GM21515 (cell line): ENCODE measurements around the gene FAM180A.
"Not testable (repeated sequence)": the region's sequence is repeated elsewhere in the genome, so short reads cannot be mapped to it uniquely, and the experiment has no call there.

Experiments used
- ATAC-seq: cut with Tn5 transposase; IDR thresholded peaks from one replicate; pipeline ENCODE4 v1.9.1; 2021; ENCODE audit not compliant: unreplicated experiment

The FAM180A gene

DNA sequence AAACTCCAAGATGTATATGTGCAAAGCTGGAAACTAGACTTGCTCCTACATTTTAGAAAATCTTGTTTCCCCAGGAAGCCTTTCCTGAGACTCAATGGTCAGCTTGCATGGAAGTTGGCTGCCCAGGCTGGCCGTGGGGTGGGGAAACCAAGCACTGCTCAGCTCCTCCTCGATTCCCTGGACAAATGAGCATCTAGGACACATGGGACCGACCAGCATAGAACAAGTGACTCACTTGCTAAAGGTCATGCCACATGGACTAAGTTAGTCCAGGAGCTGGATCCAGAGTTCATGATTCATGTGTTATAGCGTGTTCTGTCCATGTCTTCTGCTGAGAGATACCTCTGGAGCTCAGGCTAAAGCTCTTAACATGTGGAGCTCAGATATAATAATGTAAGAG lies 6.2 kb downstream of the FAM180A start:
- no peak for ATAC-seq

DNA sequence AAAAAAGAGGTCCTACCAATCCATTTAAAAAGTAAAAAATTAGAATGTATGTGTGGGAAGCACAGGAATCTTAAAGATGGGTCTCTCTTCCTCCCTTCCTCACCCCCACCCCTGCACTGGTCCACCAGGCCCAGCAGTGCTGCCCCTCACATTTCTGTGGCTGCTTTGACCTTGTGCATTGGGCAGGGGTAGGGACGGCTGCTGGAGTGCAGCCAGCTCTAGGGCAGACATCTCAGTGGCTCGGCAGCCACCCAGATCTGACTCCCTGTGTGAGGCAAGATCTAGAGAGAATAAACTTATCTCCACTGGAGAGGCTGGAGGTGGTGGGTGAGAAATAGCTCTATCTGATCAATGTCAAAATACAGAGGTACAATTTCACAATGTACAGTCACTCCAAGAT lies 6.7 kb downstream of the FAM180A start:
- ATAC-seq, result no peak

DNA sequence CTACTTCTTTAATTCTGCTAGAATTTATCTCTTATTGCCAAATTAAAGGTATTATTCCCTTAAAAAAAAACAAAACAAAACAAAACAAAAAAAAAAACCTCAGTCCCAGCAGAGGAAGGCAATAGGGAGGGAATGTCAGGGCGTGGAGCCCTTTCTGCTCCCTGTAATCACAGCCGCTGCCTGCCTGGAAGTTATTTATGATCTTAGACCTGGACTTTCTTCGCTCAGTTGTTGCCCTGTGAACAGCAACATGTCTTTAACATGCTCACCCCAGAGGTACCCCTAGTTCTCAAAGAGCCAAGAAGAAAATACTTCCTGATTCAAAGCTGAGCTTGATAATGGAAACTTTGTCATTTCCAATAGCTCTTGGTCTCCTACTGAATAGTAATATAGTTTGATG lies 7.7 kb downstream of the FAM180A start:
- no peak for ATAC-seq

DNA sequence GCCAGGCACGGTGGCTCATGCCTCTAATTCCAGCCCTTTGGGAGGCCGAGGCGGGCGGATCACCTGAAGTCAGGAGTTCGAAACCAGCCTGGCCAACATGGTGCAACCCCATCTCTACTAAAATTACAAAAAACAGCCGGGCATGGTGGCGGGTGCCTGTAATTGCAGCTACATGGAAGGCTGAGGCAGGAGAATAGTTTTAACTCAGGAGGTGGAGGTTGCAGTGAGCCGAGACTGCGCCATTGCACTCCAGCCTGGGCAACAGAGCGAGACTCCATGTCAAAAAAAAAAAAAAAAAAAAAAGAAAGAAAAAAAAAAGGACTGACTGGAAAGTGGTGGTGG lies 11.3 kb downstream of the FAM180A start:
- ATAC-seq, result not testable (repeated sequence)

DNA sequence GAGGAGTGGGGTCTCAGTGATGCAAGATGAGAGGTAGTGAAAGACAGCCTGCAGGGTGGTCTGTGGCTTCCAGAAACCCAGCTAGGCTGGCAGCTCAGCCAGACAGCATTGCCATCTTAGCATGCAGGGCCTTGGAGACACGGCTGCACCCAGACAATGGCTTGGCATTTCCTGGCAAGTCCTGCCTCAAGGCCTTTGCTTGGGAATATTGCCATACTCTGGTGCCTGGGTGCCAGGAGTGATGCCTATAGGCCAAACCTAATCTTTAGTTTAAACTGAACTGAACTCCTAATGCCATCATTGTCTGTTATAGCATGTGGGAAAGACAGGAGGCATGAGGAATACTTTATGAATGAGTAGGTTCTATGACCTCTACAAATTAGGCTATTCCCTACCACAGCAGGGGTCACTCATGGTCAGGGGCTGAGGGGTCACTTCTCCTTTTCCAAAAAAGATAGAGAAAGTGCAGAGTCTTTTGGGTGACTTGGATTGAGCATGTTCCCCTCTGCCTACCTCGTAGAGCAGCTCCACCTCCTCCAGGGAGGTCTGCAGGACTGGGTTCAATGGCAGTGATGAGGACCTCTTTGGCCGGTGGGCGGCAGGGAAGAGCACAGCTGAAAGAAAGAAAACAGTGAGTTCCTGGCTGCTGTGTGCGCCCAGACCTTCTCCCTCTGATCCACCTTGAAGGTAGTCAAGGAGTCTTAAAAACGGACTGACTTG lies 11.9 kb downstream of the FAM180A start:
- ATAC-seq, result no peak

DNA sequence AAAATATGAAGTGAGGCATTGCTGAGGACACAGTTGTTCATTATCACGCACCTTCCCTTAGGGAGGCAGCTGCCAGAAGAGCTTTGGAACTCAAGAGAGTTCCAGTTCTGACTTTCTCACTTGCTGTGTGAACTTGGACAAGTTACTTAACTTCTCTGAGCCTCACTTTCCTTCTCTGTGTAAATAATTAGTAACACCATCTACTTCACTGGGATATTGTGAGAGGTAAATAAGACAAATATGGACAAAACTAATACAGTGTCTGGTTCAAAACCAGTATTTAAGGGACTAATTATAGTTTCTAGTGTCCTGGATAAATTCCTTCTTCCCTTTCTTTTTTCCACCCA lies 14.3 kb downstream of the FAM180A start:
- ATAC-seq, result no peak

DNA sequence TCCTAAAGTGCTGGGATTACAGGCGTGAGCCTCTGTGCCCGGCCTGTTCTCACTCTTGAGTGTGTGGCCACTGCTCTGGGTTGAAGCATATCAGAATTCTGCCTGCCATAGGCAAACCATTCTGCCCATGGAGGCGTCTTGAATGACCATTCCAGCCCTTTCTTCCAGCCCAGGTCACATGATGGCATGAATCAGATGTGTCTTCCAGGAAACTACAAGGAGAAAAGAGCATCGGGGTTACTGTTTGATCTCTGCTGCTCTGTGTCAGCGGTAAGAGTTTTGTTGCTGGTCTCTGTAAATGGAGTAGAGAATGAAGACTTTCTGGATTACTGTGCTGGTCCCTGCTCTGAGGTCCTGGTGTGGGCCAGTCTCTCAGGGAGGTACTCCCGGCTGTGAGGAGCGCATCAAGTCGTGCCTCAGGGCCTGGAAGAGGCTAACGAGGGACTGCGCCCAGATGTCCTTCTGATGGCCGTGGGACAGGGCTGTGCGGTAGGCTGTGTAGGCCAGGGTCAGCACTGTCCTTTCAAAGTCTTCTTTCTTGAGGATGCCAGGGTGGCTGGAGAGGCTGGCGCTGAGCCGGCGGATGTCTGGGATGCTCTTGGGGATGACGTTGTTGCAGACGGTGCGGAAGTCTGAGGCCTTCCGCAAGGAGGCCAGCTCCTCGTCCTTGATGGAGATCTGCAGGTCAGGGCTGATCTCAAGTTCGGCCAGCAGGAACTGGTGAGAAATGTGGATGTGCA lies 14.8 kb downstream of the FAM180A start:
- no peak for ATAC-seq

DNA sequence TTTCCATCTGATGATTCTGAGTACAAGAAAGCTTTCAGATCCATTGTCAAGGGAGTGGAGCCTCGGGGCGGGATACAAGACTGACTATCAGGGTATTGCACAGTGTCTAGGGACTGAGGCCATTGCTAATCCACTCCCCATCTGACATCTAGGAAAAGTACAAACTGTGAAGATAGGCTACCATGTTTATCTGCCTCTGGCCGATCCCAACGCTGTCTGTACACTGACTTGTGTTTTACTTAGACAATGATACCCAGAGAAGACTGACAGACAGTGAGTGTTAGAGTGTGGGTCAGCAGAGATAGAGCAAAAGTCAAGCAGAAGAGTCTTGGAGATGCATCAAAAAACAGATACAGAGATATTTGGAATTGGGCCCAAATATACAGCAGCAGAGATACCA lies 17.5 kb downstream of the FAM180A start:
- ATAC-seq, result no peak

DNA sequence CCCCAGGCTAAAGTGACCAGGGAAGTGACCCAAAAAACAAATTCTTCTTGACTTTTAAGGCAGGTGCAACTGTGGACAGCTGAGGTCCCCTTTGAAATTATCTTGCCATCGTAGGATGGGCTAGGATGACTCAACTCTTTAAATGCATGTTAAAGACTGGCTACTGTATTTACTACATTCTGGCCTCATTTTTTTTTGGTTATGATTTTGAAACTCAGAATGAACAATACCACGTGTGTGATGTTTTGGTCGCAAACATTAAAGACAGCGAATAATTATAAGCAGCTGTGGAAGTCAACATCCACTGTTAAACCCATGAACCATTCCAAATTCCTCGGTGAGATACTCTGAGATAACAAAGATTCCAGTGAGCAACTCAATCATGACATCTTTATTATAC lies 19.4 kb downstream of the FAM180A start:
- no peak for ATAC-seq

DNA sequence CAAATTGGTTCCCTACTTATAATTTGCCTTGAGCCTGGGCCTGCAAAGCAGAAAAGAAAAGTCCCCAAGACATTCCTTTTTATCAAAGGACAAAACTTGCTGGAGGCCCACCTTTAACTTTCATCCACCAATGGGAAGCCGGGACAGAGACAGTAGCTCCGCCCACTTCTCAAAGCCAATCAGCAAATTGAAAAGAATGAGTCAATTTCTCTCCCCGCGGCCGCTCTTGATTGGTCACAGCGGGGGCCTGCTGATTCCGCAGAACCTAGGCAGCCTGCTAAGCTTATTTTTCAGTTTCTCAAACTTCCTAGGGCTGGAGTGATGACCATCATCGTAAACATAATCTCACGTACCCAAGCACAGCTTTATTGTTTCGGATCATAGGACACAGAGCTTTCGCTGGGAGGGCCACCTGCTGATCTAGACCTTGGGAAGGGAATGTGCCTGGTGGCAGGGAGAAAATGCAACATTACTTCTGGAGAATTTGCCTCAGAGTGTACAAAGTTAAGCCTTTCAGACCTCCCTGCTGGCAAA lies 20.4 kb downstream of the FAM180A start, which contains the start of gene SLC13A4:
SLC13A4 (minus strand) TSS at position 51 of the 534 bp plus-strand sequence. CDS start 690 bp downstream, outside the sequence.
- ATAC-seq, result no peak

DNA sequence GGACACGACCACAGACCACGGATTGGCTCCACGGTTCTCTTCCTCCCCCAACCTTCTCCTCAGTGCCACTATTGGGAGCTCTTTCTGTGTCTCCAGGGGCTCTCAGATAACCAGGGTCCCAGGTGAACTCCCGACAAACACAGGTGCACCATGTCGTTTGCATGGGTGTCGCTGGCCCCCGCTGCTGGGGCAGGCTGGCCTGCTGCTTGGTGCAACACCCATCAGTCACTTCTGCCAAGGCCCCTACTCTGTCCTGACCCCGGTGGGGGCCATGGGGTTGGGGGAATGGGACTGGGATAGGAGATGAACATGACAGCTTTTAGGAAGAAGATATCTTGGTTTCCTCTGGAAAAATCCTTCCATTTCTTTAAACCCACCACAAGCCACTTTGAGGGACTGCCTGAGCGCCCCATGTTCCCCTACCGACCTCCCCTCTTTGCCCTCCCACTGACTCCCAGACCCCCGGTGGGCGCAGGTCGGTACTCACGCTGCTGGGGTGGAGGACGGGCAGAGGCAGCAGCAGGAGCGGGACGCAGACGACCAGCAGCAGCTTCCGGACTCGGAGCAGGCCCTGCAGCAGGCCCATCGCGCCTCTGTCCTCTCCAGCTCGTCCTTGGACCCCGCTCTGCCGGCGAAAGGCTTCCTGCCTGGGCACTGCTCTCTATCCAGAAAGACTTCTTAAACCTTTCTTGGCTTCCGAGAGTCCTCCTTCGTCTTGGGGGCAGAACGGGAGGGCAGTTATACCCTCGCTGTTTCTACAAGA lies 21.5 kb downstream of the FAM180A start:
- no peak for ATAC-seq

DNA sequence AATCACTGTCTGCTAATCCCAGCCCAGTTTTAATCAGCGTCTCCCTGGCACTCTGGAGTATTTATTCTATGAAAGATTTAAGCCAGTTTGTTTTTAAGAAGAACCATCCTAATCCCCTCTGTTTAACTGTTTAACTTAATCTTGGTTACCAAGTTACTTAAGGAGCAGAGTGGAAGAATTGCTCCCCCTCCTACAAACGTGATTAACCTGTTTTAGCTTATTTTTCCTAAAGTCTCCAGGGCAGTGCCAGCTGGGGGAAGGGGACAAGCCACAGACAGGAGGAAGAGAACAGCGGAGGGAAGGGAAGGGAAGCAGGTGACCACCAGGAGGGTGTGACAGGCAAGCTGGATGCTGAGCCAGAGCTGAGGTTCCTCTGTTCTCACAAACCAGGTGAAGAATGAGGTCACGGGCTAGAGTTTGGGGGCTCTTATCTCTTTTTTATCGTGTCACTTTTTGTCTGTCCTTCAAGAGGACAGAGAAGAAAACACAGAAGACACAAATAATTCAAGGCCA lies 22.3 kb downstream of the FAM180A start:
- no peak for ATAC-seq

DNA sequence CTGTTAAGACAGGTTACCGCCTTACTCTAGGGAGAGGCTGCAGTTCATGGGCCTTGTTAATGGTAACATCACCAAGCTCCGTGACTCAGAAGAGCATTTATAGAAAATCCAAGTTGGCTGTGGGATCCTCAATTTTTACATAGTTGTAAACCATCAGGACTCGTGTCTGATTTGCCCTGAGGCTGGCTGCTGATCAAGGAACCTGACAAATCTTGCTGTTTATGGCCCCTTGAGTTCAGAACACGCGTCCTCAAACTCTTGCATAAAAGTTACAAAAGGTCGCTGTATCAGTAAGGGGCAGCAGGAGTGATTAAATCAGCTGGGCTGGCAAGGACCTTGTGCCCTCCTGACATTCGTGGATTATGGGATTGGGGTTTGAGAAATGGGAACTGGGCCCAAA lies 25.2 kb downstream of the FAM180A start:
- no peak for ATAC-seq

DNA sequence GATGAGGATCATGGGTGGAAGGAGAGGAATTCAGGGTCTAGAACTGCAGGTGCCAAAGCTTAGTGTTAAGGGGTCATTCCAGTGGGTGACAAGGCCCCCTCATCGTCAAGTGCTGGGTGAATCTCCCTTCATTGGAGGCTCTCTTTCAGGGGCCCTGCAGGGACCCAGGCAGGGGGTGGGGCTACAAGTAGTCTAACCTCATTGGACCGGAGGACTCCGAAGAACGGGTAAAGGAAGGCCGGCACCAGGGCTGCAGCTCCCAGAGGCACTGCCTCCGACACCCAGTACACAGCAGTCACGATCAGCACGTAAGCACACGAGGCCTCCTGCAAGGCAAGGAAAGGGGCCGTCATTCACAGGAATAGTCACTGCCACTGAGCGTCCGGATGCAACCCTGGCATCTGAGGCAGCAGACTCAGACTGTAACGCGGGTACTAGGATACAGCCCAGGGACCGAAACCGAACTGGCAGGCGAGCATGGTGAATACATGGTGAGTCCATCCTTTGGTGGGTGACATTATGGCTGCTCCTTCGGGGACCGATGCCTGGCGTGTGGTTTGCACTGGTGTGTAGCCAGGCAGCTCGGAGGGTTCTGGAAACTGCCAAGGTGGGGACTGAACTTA lies 27.3 kb downstream of the FAM180A start:
- ATAC-seq, result no peak

DNA sequence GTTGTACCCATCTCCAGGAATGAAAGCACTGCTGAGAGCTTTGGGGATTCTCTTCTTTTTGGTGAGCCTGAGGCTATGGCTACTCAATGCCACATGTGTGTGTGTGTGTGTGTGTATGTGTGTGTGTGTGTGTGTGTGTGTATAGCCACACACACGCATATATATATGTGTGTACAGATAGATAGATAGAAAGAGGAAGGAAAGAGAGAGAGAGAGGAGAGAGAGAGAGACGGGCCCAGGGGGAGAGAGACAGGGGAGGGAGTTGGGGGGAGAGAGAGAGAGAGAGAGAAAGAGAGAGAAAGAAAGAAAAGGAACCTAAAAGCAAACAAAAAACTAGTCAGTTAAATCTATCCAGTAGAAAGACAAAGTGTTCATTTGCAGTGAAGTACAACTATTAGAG lies 28.9 kb downstream of the FAM180A start:
- ATAC-seq, result no peak

DNA sequence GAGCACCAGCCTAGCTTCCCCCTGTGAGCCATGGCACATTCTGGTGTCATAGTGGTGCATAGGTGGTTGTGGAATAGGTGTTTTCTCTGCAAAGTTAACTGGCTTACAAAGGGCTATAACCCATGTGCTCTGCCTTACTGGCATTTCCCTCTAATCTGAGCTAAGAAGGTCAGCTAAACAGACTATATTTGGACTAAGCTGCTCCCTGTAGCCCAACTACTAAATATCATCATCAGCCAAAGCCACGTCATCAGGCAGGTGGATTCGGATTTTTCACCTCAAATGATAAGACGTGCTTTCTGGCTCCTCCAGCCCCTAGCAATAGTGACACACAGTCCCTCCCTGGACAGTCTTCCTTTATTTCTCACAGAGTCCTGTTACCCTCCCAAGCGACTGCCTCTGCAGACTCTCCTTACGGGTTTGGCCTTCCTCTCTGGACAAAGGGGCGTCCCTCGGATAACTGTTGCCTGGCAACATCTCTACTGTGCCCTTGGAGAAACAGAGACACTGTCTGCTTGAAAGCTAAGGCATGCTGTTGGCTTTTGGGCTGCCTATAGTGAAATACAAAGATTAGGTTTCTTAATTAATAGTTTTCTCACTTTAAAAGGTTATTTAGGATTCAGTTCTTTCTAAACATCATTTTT lies 29.7 kb downstream of the FAM180A start:
- no peak for ATAC-seq

DNA sequence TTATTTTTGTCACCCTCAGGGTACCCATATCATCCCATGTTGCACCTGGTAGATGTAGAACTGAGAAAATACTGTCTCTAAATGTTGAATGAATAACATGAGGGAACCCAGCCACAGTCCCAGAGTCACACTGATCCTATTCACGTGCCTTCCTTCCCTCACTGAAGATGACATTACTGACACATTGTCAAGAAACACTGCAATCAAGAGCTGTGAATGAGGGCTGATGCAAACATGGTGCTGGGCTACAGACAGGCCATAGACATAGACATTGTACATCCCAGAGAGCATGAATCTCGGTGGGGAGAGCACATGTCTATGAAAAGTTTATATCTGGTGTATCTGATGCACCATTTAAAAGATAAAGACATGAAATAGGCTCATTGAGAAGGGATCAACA lies 30.4 kb downstream of the FAM180A start:
- ATAC-seq, result no peak

DNA sequence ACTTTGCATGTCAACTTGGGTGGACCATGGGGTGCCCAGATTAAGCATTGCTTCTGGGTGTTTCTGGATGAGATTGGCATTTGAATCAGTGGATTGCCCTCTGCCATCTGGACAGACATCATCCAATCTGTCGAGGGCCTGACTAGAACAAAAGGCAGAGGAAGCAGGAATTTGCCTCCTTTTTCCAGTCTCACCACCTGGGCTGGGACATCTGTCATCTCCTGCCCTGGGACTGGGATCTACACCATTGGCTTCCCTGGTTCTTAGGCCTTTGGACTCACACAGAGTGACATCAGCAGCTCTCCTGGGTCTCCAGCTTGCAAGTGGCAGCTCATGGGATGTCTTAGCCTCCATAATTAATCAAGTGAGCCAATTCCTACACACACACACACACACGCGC lies 30.9 kb downstream of the FAM180A start:
- no peak for ATAC-seq

DNA sequence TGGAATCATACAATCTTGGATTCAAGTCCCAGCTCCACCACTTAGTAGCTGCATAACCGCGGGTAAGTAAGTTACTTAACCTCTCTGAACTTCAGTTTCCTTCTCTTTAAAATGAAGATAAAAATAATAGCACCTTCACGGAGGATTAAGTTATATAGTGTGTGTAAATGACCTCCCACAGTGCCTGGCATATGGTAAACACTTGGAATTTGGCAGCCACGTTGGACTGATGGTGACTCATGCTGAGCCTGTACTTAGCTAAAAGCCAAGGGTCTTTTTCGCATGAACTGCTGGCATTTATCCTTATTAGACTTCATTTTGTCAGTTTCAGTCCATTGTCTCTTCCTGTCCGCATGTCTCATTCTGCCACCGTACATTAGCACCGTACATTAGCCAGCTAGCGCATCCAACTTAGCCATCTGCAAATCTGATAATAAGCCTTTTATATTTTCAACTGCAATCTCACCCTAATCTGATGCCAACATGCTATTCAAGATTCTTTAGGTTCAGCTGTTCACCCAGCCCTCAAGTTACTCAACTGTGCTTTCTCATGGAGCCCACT lies 31.9 kb downstream of the FAM180A start:
- ATAC-seq, result no peak

DNA sequence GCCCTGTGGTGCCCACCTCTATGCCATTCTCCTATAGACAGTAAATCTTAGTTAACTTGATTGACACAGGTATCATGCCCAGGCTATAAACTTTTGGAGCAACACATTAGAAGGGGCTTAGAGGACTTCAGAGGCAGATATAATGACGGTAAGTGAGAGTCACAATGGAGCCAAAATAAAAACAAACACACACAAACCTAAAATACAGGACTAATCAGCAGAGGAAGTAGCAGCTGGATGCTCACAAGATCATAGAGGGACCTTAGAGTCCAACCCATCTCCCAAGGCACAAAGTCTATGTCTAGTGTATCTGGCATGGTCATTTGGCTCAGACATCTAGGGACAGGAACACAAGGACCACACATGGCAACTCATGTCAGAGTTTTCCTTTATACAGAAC lies 32.9 kb downstream of the FAM180A start:
- no peak for ATAC-seq
